Activated CD8-positive, alpha-beta memory T cell treated with anti-CD3 and anti-CD28 coated beads, Interleukin-2, amount 50 U/mL, for 1 hour (primary cell): Measurements from ENCODE around the gene PTOV1.

ENCODE experiments used
- DNase-seq: peaks from one replicate; pipeline ENCODE4 v3.0.0-alpha.2; 2020; ENCODE audit errors: extremely low read depth

The PTOV1 gene

GRCh38 chr19:49859682-49860335 is 8.8 kb downstream of the PTOV1 start:
- no peak for DNase-seq

GRCh38 chr19:49860336-49861102 is 9.6 kb downstream of the PTOV1 start:
- DNase-seq, result no peak

- DNase-seq, result no peak
Observed at GRCh38 chr19:49861107-49861506, 10.1 kb downstream of the PTOV1 start.

- no peak for DNase-seq
Observed at GRCh38 chr19:49861541-49862378, 10.8 kb downstream of the PTOV1 start.

GRCh38 chr19:49862391-49863253 is 11.7 kb downstream of the PTOV1 start:
- DNase-seq, result no peak

GRCh38 chr19:49863254-49863934 is 12.4 kb downstream of the PTOV1 start:
- no peak for DNase-seq

GRCh38 chr19:49863935-49864320 is 13.0 kb downstream of the PTOV1 start:
- no peak for DNase-seq

- no peak for DNase-seq
Observed at GRCh38 chr19:49864890-49865289, 13.9 kb downstream of the PTOV1 start.

GRCh38 chr19:49866933-49867782 is 16.2 kb downstream of the PTOV1 start, which contains the start of gene PNKP:
PNKP (minus strand) TSS chr19:49867576; CDS start chr19:49867204, 372 bp downstream.
- DNase-seq, result peak; percentile 61

GRCh38 chr19:49869009-49869483 is 18.1 kb downstream of the PTOV1 start:
- no peak for DNase-seq

GRCh38 chr19:49869484-49870308 is 18.7 kb downstream of the PTOV1 start:
- DNase-seq, result peak; percentile 81

GRCh38 chr19:49870309-49870901 is 19.4 kb downstream of the PTOV1 start:
- DNase-seq, result no peak

- DNase-seq, result no peak
Observed at GRCh38 chr19:49871349-49871985, 20.5 kb downstream of the PTOV1 start.

GRCh38 chr19:49872245-49873128 is 21.5 kb downstream of the PTOV1 start:
- no peak for DNase-seq

- no peak for DNase-seq
Observed at GRCh38 chr19:49873129-49873521, 22.2 kb downstream of the PTOV1 start.

- DNase-seq, result no peak
Observed at GRCh38 chr19:49873834-49874233, 22.9 kb downstream of the PTOV1 start.
